OCI-LY7 (cell line): Measurements from ENCODE around the gene TMCC1.
"Not testable (repeated sequence)": the region's sequence is repeated elsewhere in the genome, so short reads cannot be mapped to it uniquely, and the experiment has no call there.

ENCODE experiments used
- CTCF ChIP-seq: fragments of 200-600 bp; sonication (generic); conservative IDR thresholded peaks from 2 replicates; pipeline ENCODE4 v1.5.1; 2014; ENCODE audit warnings: mild to moderate bottlenecking, antibody characterized with exemption, low read length, moderate library complexity, mixed read lengths
- EZH2phosphoT487 ChIP-seq: fragments of 200-600 bp; sonication (generic); IDR thresholded peaks from 2 replicates; pipeline ENCODE4 v1.6.1; 2018; ENCODE audit warnings: low read depth, borderline replicate concordance, mild to moderate bottlenecking, mixed run types, antibody characterized with exemption, low read length, moderate library complexity, mixed read lengths

- not testable (repeated sequence) for TF ChIP-seq EZH2phosphoT487, CTCF
Measured at GRCh38 chr3:129751105-129751504, 142.4 kb downstream of the TMCC1 start.
